ENCODE data around the gene NTMT2. TPM values are rescaled to one million over a fixed set of nuclear protein-coding genes. Genes with fewer than 3 reads are reported as not detected.

The NTMT2 gene
- total and polyA plus RNA-seq, 2 of the 8 experiments (the other 6 are each of a cell fraction or from before 2014, with no cell fraction given), result 0.38 TPM; not detected in 1

DNA sequence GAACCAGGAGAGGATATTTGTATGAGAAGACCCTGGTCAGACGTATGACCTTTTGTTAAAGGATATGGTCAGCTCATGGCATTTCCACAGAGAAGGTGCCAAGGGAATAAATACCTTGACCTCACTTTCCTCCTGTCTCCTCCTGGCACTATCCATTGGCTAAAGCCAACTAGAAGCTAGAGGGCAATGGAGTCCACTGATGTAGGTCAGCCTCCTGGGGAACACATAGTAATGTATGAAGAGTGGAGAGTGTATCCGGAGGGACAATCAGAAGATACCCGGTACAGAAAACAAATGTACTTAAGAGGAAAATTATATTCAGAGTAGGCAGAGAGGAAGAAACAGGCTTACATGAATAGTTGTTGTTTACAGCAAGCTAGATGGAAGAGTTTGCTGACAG is 698 bp upstream of the NTMT2 start:
- no peak overlapping the region for H2AK5ac ChIP-seq (ENCODE audit: low read depth, low read length)
- no peaks in the 10 kb centered on the region for H3K36me3 ChIP-seq (ENCODE audit: control insufficient read depth in 2 of 4, insufficient read depth in 4 of 4, low read length in 3 of 4)
- 82% methylated on average over 3 of the region's 3 CpGs; no CpG with 5 or more reads in 1 of the 2 experiments for WGBS, 2 experiments (ENCODE audit: extremely low coverage in 1 of 2, insufficient coverage in 1 of 2, insufficient read length in 1 of 2, insufficient replicate concordance in 2 of 2, low coverage in 1 of 2, low lambda C conversion rate in 2 of 2, missing lambda C conversion rate in 1 of 2)
- H2BK12ac ChIP-seq (ENCODE audit: low read depth, low read length), result no peak overlapping the region
- no peaks in the 10 kb centered on the region for H3K79me2 ChIP-seq (ENCODE audit: control insufficient read depth in 1 of 2, insufficient read depth in 2 of 2, low read length in 2 of 2)
- H3K23ac ChIP-seq (ENCODE audit: insufficient read length), result no peak overlapping the region
- CTCF ChIA-PET (ENCODE audit: partially characterized antibody), result interaction anchor here (1.3 kb wide), 1 partner anchor 134 kb away, joined by 3 read pairs; no protein-coding TSS in a partner anchor
- H3K9ac ChIP-seq (replicated peaks in 1 of 4; ENCODE audit: extremely low read depth in 1 of 4, low read depth in 3 of 4, low read length in 3 of 4), result no peak overlapping the region
- H2BK15ac ChIP-seq (ENCODE audit: low read length), result no peak overlapping the region
- H3K18ac ChIP-seq (ENCODE audit: extremely low read depth, low read length), result no peak overlapping the region
- H4K91ac ChIP-seq (replicated peaks; ENCODE audit: insufficient read length, low read length), result no peak overlapping the region
- peaks cover 1 to 23% (median 13%) of the 10 kb centered on the region in 4 experiments for H3K27me3 ChIP-seq (replicated peaks in 1 of 4; ENCODE audit: control insufficient read depth in 3 of 4, extremely low read depth in 1 of 4, insufficient read depth in 3 of 4, low read length in 3 of 4)
- H3K9me3 ChIP-seq (ENCODE audit: insufficient read depth in 2 of 2, low read depth in 1 of 2, low read length in 1 of 2), result no peaks in the 10 kb centered on the region
- peaks cover 2 to 7% (median 4%) of the 10 kb centered on the region in 4 experiments for H3K4me1 ChIP-seq (replicated peaks in 1 of 4; ENCODE audit: control insufficient read depth in 3 of 4, insufficient read depth in 4 of 4, low read length in 3 of 4)
- H2AFZ ChIP-seq (ENCODE audit: low read length), result no peak overlapping the region
- H3K4ac ChIP-seq (replicated peaks; ENCODE audit: insufficient read length, low read depth, low read length), result no peak overlapping the region
- H4K20me1 ChIP-seq (replicated peaks in 1 of 2; ENCODE audit: control insufficient read depth in 1 of 2, insufficient read depth in 2 of 2, low read length in 2 of 2), result peaks cover 0 to 4% of the 10 kb centered on the region in 2 experiments
- H3K4me3 ChIP-seq (ENCODE audit: extremely low read depth in 1 of 4, insufficient read depth in 2 of 4, low read depth in 3 of 4, low read length in 4 of 4), result no peak overlapping the region
- DNase-seq (ENCODE audit: low read depth in 1 of 2, low spot score in 2 of 2), result no peak
- H3K4me2 ChIP-seq (ENCODE audit: insufficient read depth in 1 of 2, low read depth in 2 of 2, low read length in 2 of 2), result peak overlapping the region in 1 of 2 experiments; percentile 28; a peak in 1 of 4 replicates
- POLR2A ChIA-PET (ENCODE audit: partially characterized antibody), result interaction anchor here (0.6 kb wide), 1 partner anchor 14 kb away, joined by 3 read pairs; no protein-coding TSS in a partner anchor
- TF ChIP-seq, protein P1, sequence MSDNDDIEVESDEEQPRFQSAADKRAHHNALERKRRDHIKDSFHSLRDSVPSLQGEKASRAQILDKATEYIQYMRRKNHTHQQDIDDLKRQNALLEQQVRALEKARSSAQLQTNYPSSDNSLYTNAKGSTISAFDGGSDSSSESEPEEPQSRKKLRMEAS (IDR thresholded peaks at IDR 0.05), result no peak
- TF ChIP-seq SIX5 (IDR thresholded peaks at IDR 0.05; ENCODE audit: low read depth, low read length) (no peak), NRF1 (IDR thresholded peaks at IDR 0.05; ENCODE audit: low read depth, low read length) (no peak), SRF (IDR thresholded peaks at IDR 0.05; ENCODE audit: low read depth, low read length) (no peak), NANOG (IDR thresholded peaks at IDR 0.05; ENCODE audit: insufficient read depth, low read depth, low read length, poor library complexity, severe bottlenecking) (no peak)
- no peak overlapping the region for H2BK5ac ChIP-seq (ENCODE audit: low read depth, low read length)
- H3K14ac ChIP-seq (ENCODE audit: insufficient read length), result no peak overlapping the region
- no peaks in the 10 kb centered on the region for H3K79me1 ChIP-seq (ENCODE audit: low read depth, low read length)
- no peak overlapping the region for H2BK120ac ChIP-seq (replicated peaks; ENCODE audit: low read depth, low read length)
- no peak overlapping the region for H3K27ac ChIP-seq (ENCODE audit: low read depth, low read length)
- no peak overlapping the region for H3K56ac ChIP-seq (replicated peaks; ENCODE audit: insufficient read length, low read depth, low read length)
- H4K5ac ChIP-seq (ENCODE audit: insufficient read length, low read depth, low read length), result no peak overlapping the region
- FAIRE-seq, result no peak
- H2BK20ac ChIP-seq (ENCODE audit: low read length), result no peak overlapping the region
- no peaks in the 10 kb centered on the region for H3K23me2 ChIP-seq (ENCODE audit: low read depth, low read length)
- H4K8ac ChIP-seq (ENCODE audit: extremely low read depth, insufficient read depth, low read length), result no peak overlapping the region
